Activated CD8-positive, alpha-beta memory T cell treated with anti-CD3 and anti-CD28 coated beads, Interleukin-2, amount 50 U/mL, for 24 hours (primary cell): ENCODE results near the gene SPANXN4.

Experiments
- DNase-seq: peaks from one replicate; pipeline ENCODE4 v3.0.0-alpha.2; 2020; ENCODE audit errors: extremely low read depth

The SPANXN4 gene, protein sequence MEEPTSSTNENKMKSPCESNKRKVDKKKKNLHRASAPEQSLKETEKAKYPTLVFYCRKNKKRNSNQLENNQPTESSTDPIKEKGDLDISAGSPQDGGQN

DNA sequence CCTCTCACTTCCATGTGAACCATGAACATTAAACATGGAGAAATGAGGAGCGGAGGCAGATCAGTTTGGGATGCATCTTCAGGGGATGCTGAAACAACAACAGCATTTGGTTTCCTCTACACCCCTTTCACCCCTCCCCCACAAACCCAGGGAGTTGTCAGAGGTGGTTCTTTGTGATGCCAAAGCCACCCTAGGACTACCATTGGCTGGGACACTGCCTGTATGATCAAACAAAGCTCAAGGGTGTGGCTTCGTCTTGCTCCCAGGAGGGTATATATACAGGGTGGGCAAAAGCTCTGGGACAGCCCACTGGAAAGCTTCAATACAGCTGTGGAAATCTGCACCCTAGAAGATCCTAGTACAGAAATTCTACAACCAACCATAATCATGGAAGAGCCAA lies at the start of gene SPANXN4:
SPANXN4 (plus strand) TSS at position 301 of the 400 bp plus-strand sequence; CDS start at position 388, 87 bp downstream.
- DNase-seq = no peak

GRCh38 chrX:142977128-142977914 lies 48.4 kb upstream of the SPANXN4 start:
- no peak for DNase-seq

GRCh38 chrX:142978130-142978684 lies 47.5 kb upstream of the SPANXN4 start:
- DNase-seq = no peak

DNA sequence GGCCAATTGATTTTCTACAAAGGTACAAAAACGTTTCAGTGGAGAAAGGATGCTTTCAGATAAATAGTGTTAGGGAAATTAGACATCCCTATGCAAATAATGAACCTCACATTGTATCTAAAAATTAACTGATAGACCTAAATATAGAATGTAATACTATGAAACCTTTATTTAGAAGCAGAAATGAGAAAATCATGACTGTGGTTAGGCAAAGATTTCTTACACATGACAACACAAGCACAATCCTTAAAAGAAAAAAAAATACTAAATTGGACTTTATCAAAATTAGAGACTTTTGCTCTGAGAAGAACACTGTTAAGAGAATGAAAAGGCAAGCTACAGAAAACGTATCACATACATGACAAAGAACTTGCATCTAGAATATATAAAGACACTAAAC lies 43.0 kb upstream of the SPANXN4 start:
- no peak for DNase-seq

DNA sequence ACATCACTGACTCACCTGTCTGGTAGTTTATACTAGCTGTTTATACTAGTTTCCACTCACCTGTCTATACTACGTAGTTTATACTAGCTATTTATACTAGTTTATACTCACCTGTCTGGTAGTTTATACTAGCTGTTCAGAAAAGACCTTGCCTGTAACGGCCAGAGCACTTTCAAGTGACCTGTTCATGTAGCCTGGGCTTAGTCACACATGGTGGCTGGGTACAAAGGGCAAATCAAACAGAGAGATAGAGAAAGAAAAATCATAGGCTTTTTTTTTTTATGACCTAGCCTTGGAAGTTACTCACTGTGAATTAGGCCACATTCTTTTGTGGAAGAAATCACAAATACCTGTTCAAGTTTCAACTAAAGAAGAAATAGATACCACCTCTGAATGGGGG lies 30.7 kb upstream of the SPANXN4 start:
- no peak for DNase-seq

DNA sequence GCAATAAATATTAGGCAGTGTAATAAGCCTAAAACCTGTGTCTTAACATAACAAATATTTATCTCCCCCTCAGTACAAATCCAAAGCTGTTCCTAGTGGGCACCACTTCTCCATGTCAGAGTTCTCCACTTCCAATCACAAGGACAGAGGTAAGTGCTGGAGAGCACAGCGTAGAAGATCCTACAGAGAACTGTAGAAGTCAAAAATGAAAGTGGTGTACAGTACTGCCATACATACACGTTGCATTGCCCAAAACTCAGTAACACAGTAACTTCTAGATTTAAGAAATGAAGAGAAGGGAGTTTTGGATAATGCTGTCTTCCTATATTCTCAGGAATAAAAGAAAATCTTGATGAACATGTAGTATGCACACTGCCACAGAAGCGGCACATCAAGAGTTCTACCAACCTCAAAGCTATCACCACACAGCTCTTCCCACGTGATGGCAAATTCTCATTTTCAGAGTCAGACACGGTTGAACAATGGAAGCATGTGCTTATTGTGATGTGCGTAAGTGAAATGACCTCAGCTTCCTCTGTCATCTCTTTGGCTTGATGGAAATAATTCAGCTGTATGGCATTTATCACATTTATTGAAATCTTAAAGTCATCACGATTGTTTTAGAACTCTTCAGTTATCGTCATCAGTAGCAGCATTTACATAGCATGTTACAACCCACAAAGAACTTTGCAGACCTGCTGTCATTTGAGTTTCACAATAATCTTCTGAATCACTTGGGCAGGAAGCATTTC lies 27.1 kb upstream of the SPANXN4 start:
- DNase-seq = no peak

DNA sequence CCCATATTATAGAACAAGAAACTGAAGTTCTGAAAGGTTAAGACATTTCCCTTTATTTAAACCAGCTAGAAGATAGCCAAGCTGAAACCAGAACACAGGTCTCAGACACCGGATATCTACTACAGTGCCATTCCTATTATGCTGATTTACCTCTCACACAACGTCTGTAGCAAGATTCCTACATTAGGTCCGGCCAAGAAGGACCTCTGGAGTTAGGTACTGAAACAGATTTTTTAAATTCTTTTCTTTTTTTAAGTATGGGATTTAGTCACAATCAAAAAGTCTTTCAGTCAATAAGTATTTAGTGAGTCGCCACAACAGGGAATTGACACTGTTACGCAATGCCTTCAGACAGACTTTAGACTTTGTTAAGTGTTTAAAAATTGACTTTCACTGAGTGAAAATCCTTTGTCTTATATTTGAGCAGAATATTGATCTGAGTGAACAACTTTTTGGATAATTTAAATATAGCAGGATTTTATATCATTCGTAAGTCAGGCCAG lies 26.5 kb upstream of the SPANXN4 start:
- DNase-seq = no peak

GRCh38 chrX:143002206-143002605 lies 23.5 kb upstream of the SPANXN4 start:
- DNase-seq = no peak

DNA sequence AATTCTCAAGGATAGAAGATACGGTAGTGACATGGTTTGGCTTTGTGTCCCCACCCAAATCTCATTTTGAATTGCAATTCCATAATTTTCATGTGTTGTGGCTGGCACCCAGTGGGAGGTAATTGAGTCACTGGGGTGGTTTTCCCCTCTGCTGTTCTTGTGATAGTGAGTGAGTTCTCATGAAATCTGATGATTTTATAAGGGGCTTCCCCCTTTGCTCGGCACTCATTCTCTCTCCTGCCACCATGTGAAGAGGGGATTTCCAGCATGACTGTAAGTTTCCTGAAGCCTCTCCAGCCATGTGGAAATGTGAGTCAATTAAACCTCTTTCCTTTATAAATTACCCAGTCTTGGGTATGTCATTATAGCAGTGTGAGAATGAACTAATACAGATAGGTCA lies 8.5 kb upstream of the SPANXN4 start:
- no peak for DNase-seq

- DNase-seq = no peak
These were observed 1.5 kb downstream of the SPANXN4 start for GRCh38 chrX:143027275-143027674.

DNA sequence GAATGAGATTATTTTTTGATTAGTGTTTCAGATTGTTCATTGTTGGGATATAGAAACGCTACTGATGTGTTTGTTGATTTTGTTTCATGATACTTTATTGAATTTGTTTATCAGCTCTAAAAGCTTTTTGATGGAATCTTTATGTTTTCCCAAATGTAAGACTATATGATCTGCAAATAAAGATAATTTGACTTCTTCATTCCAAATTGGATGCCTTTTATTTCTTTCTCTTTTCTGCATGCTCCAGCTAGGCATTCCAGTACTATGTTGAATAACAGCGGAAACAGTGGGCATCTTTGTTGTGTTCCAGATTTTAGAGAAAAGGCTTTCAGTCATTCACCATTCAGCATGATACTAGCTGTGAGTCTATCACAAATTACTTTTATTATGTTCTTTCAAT lies 21.8 kb downstream of the SPANXN4 start:
- DNase-seq = no peak

- no peak for DNase-seq
These were observed 32.4 kb downstream of the SPANXN4 start for GRCh38 chrX:143058120-143058519.

- DNase-seq = no peak
These were observed 55.5 kb downstream of the SPANXN4 start for GRCh38 chrX:143081231-143081630.

DNA sequence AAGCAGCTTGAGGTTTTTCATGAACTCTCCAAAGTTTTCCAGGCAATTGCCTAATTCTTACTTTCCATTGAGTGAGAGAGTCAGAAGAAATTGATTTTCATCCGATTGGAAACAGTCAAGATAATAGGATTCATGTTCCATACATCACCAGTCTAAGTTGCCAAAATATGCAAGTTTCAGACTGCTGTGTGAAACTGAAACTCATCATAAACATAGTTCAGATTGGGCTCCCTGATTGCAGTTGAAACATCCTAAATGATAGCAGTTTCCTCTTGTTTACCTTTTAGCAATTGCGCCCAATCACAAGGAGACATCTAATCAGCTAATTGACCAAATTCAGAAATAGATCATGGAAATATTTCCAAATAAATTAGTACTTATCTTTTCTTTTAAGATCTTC lies 56.8 kb downstream of the SPANXN4 start:
- no peak for DNase-seq
